Neuronal stem cell (in vitro differentiated cells): Measurements from ENCODE around the gene MYO3B. TPM values are rescaled to one million over a fixed set of nuclear protein-coding genes. Genes with fewer than 3 reads are reported as not detected.

ENCODE experiments used
- DNase-seq: peaks from one replicate; pipeline ENCODE4 v3.0.0-alpha.2; 2013; ENCODE audit warnings: low spot score
- H2AFZ ChIP-seq: one replicate; pipeline ENCODE4 v1.6.1; 2013; ENCODE audit warnings: mild to moderate bottlenecking, low read length, inconsistent platforms
- H2AK5ac ChIP-seq: 2 replicates; pipeline ENCODE4 v1.6.1; 2013; ENCODE audit warnings: low read depth, mild to moderate bottlenecking, inconsistent platforms, low read length, moderate library complexity, mixed read lengths
- H2BK120ac ChIP-seq: 2 replicates; pipeline ENCODE4 v1.6.1; 2013; ENCODE audit warnings: low read depth, mild to moderate bottlenecking, inconsistent platforms, low read length, moderate library complexity, mixed read lengths
- H2BK12ac ChIP-seq: one replicate; pipeline ENCODE4 v1.6.1; 2013; ENCODE audit warnings: low read length, inconsistent platforms
- H2BK15ac ChIP-seq: 2 replicates; pipeline ENCODE4 v1.6.1; 2013; ENCODE audit warnings: mild to moderate bottlenecking, low read length, inconsistent platforms, mixed read lengths
- H2BK5ac ChIP-seq: one replicate; pipeline ENCODE4 v1.6.1; 2013; ENCODE audit warnings: inconsistent platforms, mild to moderate bottlenecking, low read length, moderate library complexity
- H3K14ac ChIP-seq: one replicate; pipeline ENCODE4 v1.6.1; 2013; ENCODE audit warnings: low read length, inconsistent platforms
- H3K18ac ChIP-seq: 2 replicates; pipeline ENCODE4 v1.6.1; 2013; ENCODE audit warnings: low read length, inconsistent platforms
- H3K23ac ChIP-seq: 2 replicates; pipeline ENCODE4 v1.6.1; 2013; ENCODE audit warnings: low read depth, mild to moderate bottlenecking, mixed read lengths, low read length, inconsistent platforms; ENCODE audit not compliant: poor library complexity
- H3K27ac ChIP-seq: replicated peaks from 3 replicates; pipeline ENCODE4 v1.5.1; 2013; ENCODE audit warnings: low read length, inconsistent platforms
- H3K27me3 ChIP-seq, 3 experiments: 2 replicates each; pipeline ENCODE4 v1.6.1; 2013; ENCODE audit warnings: low read length in 3 of 3, mild to moderate bottlenecking in 2 of 3, inconsistent platforms in 1 of 3, low read depth in 1 of 3, mixed read lengths in 1 of 3, moderate library complexity in 1 of 3; ENCODE audit not compliant: control insufficient read depth in 3 of 3, insufficient read depth in 3 of 3
- H3K36me3 ChIP-seq, 2 donors: replicated peaks in 1 of 2; 2 replicates each; pipeline ENCODE4 v1.6.1; 2013; ENCODE audit warnings: low read length in 2 of 2; ENCODE audit not compliant: control insufficient read depth in 2 of 2, insufficient read depth in 2 of 2
- H3K4ac ChIP-seq: 2 replicates; pipeline ENCODE4 v1.6.1; 2013; ENCODE audit warnings: inconsistent platforms, mild to moderate bottlenecking, low read length, moderate library complexity
- H3K4me1 ChIP-seq, 2 donors: 1 replicate in 1 of 2; 2 replicates in 1 of 2; pipeline ENCODE4 v1.6.1; 2013; ENCODE audit warnings: low read length in 2 of 2, low read depth in 1 of 2; ENCODE audit not compliant: control insufficient read depth in 2 of 2, insufficient read depth in 1 of 2
- H3K4me2 ChIP-seq: one replicate; pipeline ENCODE4 v1.6.1; 2013; ENCODE audit warnings: mild to moderate bottlenecking, low read length, inconsistent platforms; ENCODE audit not compliant: insufficient read depth, poor library complexity, severe bottlenecking
- H3K4me3 ChIP-seq, 2 donors: 2 replicates each; pipeline ENCODE4 v1.5.1; 2013; ENCODE audit warnings: low read length in 2 of 2, mild to moderate bottlenecking in 2 of 2, inconsistent platforms in 1 of 2, moderate library complexity in 1 of 2
- H3K79me1 ChIP-seq: one replicate; pipeline ENCODE4 v1.6.1; 2013; ENCODE audit warnings: low read depth, mild to moderate bottlenecking, inconsistent platforms, low read length, moderate library complexity
- H3K9ac ChIP-seq: one replicate; pipeline ENCODE4 v1.6.1; 2013; ENCODE audit warnings: mild to moderate bottlenecking, low read depth, low read length, inconsistent platforms; ENCODE audit not compliant: poor library complexity
- H3K9me3 ChIP-seq, 2 donors: replicated peaks in 1 of 2; 2 replicates each; pipeline versions ENCODE3 to v1.6.1; 2013; ENCODE audit warnings: low read length in 2 of 2, mild to moderate bottlenecking in 2 of 2, inconsistent platforms in 1 of 2, low read depth in 1 of 2, mixed read lengths in 1 of 2, moderate library complexity in 1 of 2; ENCODE audit not compliant: control insufficient read depth in 2 of 2, insufficient read depth in 1 of 2
- H4K8ac ChIP-seq: one replicate; pipeline ENCODE4 v1.6.1; 2013; ENCODE audit warnings: low read depth, mild to moderate bottlenecking, inconsistent platforms, low read length, moderate library complexity
- H4K91ac ChIP-seq: one replicate; pipeline ENCODE4 v1.6.1; 2013; ENCODE audit warnings: low read length, low read depth, mild to moderate bottlenecking, inconsistent platforms; ENCODE audit not compliant: poor library complexity
- WGBS, 2 donors: extraction: QIAGEN DNeasy Blood & Tissue Kit; methylation state at CpG; one replicate each; pipeline ENCODE4 v1.1.7; 2013; ENCODE audit warnings: missing lambda C conversion rate in 2 of 2, mixed read lengths in 1 of 2; ENCODE audit not compliant: insufficient read length in 2 of 2, insufficient replicate concordance in 1 of 2; ENCODE audit errors: extremely low coverage in 2 of 2; 5-methylcytosine and 5-hydroxymethylcytosine counted together
- polyA plus RNA-seq, 2 experiments: library from polyadenylated mRNA; stranded (reverse); fragments of 200-250 nt; gene quantifications; one replicate each; pipeline ENCODE4 v1.2.3, GENCODE V29; 2013

The MYO3B gene, protein sequence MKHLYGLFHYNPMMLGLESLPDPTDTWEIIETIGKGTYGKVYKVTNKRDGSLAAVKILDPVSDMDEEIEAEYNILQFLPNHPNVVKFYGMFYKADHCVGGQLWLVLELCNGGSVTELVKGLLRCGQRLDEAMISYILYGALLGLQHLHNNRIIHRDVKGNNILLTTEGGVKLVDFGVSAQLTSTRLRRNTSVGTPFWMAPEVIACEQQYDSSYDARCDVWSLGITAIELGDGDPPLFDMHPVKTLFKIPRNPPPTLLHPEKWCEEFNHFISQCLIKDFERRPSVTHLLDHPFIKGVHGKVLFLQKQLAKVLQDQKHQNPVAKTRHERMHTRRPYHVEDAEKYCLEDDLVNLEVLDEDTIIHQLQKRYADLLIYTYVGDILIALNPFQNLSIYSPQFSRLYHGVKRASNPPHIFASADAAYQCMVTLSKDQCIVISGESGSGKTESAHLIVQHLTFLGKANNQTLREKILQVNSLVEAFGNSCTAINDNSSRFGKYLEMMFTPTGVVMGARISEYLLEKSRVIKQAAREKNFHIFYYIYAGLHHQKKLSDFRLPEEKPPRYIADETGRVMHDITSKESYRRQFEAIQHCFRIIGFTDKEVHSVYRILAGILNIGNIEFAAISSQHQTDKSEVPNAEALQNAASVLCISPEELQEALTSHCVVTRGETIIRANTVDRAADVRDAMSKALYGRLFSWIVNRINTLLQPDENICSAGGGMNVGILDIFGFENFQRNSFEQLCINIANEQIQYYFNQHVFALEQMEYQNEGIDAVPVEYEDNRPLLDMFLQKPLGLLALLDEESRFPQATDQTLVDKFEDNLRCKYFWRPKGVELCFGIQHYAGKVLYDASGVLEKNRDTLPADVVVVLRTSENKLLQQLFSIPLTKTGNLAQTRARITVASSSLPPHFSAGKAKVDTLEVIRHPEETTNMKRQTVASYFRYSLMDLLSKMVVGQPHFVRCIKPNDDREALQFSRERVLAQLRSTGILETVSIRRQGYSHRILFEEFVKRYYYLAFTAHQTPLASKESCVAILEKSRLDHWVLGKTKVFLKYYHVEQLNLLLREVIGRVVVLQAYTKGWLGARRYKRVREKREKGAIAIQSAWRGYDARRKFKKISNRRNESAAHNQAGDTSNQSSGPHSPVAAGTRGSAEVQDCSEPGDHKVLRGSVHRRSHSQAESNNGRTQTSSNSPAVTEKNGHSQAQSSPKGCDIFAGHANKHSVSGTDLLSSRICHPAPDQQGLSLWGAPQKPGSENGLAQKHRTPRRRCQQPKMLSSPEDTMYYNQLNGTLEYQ (N-terminal part only)
- 13.5 TPM for polyA plus RNA-seq (2013, experiment 1 of 2)
- polyA plus RNA-seq (2013, experiment 2 of 2), result 13.7 TPM

DNA sequence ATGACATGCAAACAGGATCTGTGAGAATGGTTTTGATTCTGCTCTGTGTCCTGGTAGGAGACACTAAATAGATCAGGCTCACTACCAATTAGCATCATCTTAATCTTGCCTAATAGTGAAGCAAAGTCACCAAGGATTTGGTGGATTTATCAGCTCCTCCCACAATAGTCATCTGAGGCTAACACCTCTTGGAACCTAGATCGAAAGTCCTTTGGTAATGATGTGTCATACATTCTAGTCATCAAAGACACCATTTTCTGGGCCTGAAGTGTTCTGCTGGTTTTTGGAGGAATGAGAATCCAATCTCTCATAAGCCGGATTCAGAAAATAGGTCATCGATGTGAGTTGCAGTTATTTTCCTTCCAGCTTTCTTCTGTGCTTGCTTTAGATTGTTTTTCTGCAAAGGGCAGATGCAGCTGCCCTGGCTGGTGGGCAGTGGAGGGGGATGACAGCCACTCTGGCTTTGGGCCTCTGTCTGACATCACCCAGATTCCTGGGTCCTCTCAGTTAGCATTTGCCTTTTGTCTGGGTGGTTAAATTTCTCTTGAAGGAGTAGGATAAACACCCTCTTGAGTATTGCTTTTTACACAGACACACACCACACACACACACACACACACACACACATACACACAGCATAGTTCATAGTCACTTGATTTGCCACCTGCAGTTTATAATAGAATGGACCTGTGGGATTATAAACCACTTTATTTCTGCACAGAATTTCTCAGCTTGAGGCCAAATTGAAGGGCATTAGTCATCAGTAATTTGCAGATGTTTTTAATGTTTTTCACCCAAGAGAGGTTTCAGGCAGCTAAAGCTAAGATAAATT, at the start of gene MYO3B:
Gene MYO3B, plus strand, starts transcription at position 198 of the 832 bp plus-strand sequence. Its CDS starts 141 bp downstream, at position 339.
- Histone ChIP-seq H2BK15ac (no peak within 1 kb of the TSS), H2BK5ac (no peak within 1 kb of the TSS), H4K91ac (no peak within 1 kb of the TSS), H3K27me3 (no peaks in the 10 kb centered on the region), H3K4me1 (peaks cover 0 to 2% of the 10 kb centered on the region in 2 donors), H3K18ac (no peak within 1 kb of the TSS), H2AFZ (no peak within 1 kb of the TSS), H2BK120ac (no peak within 1 kb of the TSS), H3K9ac (no peak within 1 kb of the TSS), H3K9me3 (no peaks in the 10 kb centered on the region), H3K27ac (no peak within 1 kb of the TSS), H3K4ac (no peak within 1 kb of the TSS), H2BK12ac (no peak within 1 kb of the TSS), H3K23ac (no peak within 1 kb of the TSS), H3K36me3 (no peaks in the 10 kb centered on the region), H4K8ac (no peak within 1 kb of the TSS), H2AK5ac (no peak within 1 kb of the TSS), H3K4me3 (no peak within 1 kb of the TSS), H3K14ac (no peak within 1 kb of the TSS), H3K4me2 (no peak within 1 kb of the TSS), H3K79me1 (no peaks in the 10 kb centered on the region)
- DNase-seq, result no peak
- WGBS, 2 donors, result no CpG with 5 or more reads among the region's 3 CpGs

DNA sequence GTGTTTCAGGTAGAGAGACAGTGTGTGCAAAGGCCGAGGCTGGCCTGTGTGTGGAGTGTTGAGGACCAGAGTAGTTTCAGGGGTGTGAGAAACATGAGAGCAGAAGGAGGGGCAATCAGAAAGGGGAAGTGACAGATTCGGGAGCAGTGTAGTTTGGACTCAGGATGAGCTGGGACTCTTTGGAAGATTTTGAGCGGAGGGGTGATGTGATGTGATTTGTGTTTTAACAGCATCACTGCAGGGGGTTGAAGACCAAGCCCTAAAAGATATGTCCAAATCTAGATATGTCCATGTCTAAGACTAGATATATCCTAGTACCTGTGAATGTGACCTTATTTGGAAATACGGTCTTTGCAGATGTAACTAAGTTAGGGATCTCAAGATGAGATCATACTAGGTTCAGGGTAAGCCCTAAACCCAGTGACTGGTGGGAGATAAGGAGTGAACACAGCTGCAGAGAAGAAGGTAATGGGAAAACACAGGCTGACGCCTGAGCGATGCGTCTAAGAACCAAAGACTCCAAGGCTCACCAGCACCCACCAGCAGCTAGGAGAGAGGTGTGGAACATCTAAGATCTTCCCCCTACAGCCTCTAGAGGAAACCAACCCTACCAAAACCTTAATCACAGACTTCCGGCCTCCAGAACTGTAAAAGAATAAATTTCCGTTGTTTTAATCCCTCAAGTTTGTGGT, 38.5 kb upstream of the MYO3B start:
- Histone ChIP-seq H3K9ac (no peak overlapping the region), H2AK5ac (no peak overlapping the region), H3K9me3 (peaks cover 0 to 2% of the 10 kb centered on the region in 2 donors), H4K91ac (no peak overlapping the region), H2BK12ac (no peak overlapping the region), H3K23ac (no peak overlapping the region), H3K79me1 (no peaks in the 10 kb centered on the region), H3K18ac (no peak overlapping the region), H3K27ac (no peak overlapping the region), H3K27me3 (peaks cover 0 to 17% (median 0%) of the 10 kb centered on the region in 3 experiments), H3K36me3 (no peaks in the 10 kb centered on the region), H3K4ac (no peak overlapping the region), H2BK5ac (no peak overlapping the region), H4K8ac (no peak overlapping the region), H2BK15ac (no peak overlapping the region), H3K4me2 (no peak overlapping the region), H2BK120ac (no peak overlapping the region), H2AFZ (no peak overlapping the region), H3K4me3 (no peak overlapping the region), H3K4me1 (peaks cover 0 to 1% of the 10 kb centered on the region in 2 donors), H3K14ac (no peak overlapping the region)
- no CpG with 5 or more reads among the region's 9 CpGs for WGBS, 2 donors
- no peak for DNase-seq

DNA sequence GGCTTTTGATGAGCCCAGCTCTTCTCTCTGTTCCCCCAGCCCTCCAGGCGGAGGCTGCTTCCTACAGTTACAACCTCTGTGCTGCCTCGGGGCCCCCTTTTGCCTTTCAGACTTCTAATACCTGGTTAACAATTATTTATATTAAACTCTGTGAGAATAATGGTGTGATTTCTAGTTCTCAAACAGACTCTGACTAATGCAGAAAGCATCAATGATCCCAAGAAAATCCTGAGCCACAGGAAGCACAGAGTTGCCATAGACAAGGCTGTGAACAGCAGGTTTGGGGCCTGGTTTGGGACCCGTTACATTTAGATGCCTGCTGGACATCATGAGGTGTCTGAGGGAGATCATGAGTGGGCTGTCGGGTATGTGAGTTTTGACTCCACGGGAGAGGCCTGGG, 37.4 kb upstream of the MYO3B start:
- H3K18ac ChIP-seq, result peak overlapping the region; percentile 70
- no peak overlapping the region for H2BK5ac ChIP-seq
- H3K4me2 ChIP-seq, result no peak overlapping the region
- no peaks in the 10 kb centered on the region for H3K79me1 ChIP-seq
- no peak overlapping the region for H2AK5ac ChIP-seq
- no peak overlapping the region for H2BK12ac ChIP-seq
- DNase-seq, result no peak
- H4K91ac ChIP-seq, result no peak overlapping the region
- H3K27ac ChIP-seq, result no peak overlapping the region
- no peak overlapping the region for H3K4me3 ChIP-seq
- H3K14ac ChIP-seq, result no peak overlapping the region
- H2AFZ ChIP-seq, result peak overlapping the region; percentile 20
- WGBS, 2 donors, result no CpG with 5 or more reads among the region's 5 CpGs
- no peak overlapping the region for H3K23ac ChIP-seq
- H3K9me3 ChIP-seq, result peaks cover 0 to 2% of the 10 kb centered on the region in 2 donors
- no peaks in the 10 kb centered on the region for H3K36me3 ChIP-seq
- H3K4ac ChIP-seq, result no peak overlapping the region
- no peak overlapping the region for H2BK15ac ChIP-seq
- H2BK120ac ChIP-seq, result no peak overlapping the region
- peaks cover 0 to 17% (median 0%) of the 10 kb centered on the region in 3 experiments for H3K27me3 ChIP-seq
- peaks cover 0 to 1% of the 10 kb centered on the region in 2 donors for H3K4me1 ChIP-seq
- H4K8ac ChIP-seq, result no peak overlapping the region
- no peak overlapping the region for H3K9ac ChIP-seq
